PC-9 (cell line): ENCODE data around the gene DAPK1. TPM values are rescaled to one million over a fixed set of nuclear protein-coding genes. Genes with fewer than 3 reads are reported as not detected.

ENCODE experiments used
- BruUV-seq: library from RNA; stranded (reverse); fragments of 400-500 nt; replicated peaks from 2 replicates; lab custom pipeline; 2021; lab: Mats Ljungman, UMichigan
- CTCF ChIA-PET: fragments of 300-600 bp; sonication (Branson Sonifier 250); formaldehyde crosslinking; loops from one replicate; lab custom pipeline; 2022; ENCODE audit warnings: antibody characterized with exemption; lab: Charles Lee
- POLR2A ChIA-PET: fragments of 300-600 bp; sonication (Branson Sonifier 250); formaldehyde crosslinking; loops from one replicate; lab custom pipeline; 2022; ENCODE audit warnings: antibody characterized with exemption; ENCODE audit not compliant: unreplicated experiment; lab: Charles Lee
- DNase-seq, 2 experiments: peaks; one replicate each; pipeline versions ENCODE4 v3.0.0 to v3.0.0-alpha.2; 2015 to 2022; ENCODE audit warnings: mixed read lengths in 1 of 2
- H2AFZ ChIP-seq: fragments of 200-600 bp; sonication (generic); 2 replicates; pipeline ENCODE4 v1.8.1; 2017; ENCODE audit warnings: antibody characterized with exemption
- H3F3A ChIP-seq: fragments of 200-600 bp; sonication (generic); 2 replicates; pipeline ENCODE4 v1.8.1; 2017; ENCODE audit warnings: antibody characterized with exemption, mild to moderate bottlenecking, low read depth; ENCODE audit not compliant: insufficient read depth
- H3K27ac ChIP-seq: fragments of 200-600 bp; sonication (generic); 2 replicates; pipeline ENCODE4 v1.6.1; 2016; ENCODE audit warnings: mixed run types
- H3K27me3 ChIP-seq: fragments of 200-600 bp; sonication (generic); 2 replicates; pipeline ENCODE4 v1.6.1; 2016; ENCODE audit warnings: low read depth, mixed run types; ENCODE audit not compliant: insufficient read depth
- H3K36me3 ChIP-seq: fragments of 200-600 bp; sonication (generic); 2 replicates; pipeline ENCODE4 v1.6.1; 2016; ENCODE audit warnings: low read depth, mixed run types
- H3K4me1 ChIP-seq: fragments of 200-600 bp; sonication (generic); replicated peaks from 2 replicates; pipeline ENCODE4 v1.6.1; 2016; ENCODE audit warnings: mixed run types; ENCODE audit not compliant: insufficient read depth
- H3K4me2 ChIP-seq: fragments of 200-600 bp; sonication (generic); 2 replicates; pipeline ENCODE4 v1.6.1; 2017; ENCODE audit warnings: mixed run types
- H3K4me3 ChIP-seq: fragments of 200-600 bp; sonication (generic); 2 replicates; pipeline ENCODE4 v1.6.1; 2016; ENCODE audit warnings: mixed run types
- H3K79me2 ChIP-seq: fragments of 200-600 bp; sonication (generic); 2 replicates; pipeline ENCODE4 v1.6.1; 2017; ENCODE audit warnings: low read depth, mixed run types
- H3K9me2 ChIP-seq: fragments of 200-600 bp; sonication (generic); 2 replicates; pipeline ENCODE4 v1.8.1; 2017; ENCODE audit warnings: mild to moderate bottlenecking; ENCODE audit not compliant: insufficient read depth
- H3K9me3 ChIP-seq: fragments of 200-600 bp; sonication (generic); 2 replicates; pipeline ENCODE4 v1.8.1; 2016; ENCODE audit warnings: low read depth; ENCODE audit not compliant: insufficient read depth
- H4K20me1 ChIP-seq: fragments of 200-600 bp; sonication (generic); 2 replicates; pipeline ENCODE4 v1.8.1; 2017; ENCODE audit not compliant: insufficient read depth
- EZH2 ChIP-seq: fragments of 200-600 bp; sonication (generic); IDR thresholded peaks from 2 replicates; pipeline ENCODE4 v1.8.0; 2017; ENCODE audit warnings: antibody characterized with exemption, low read depth
- intact Hi-C: fragments of 100-400 bp; cut with micrococcal nuclease; formaldehyde crosslinking; loops from one replicate; pipeline ENCODE4 v1.10.0; 2022; ENCODE audit not compliant: unreplicated experiment
- total RNA-seq: library from RNA; stranded (reverse); gene quantifications from 2 replicates; pipeline ENCODE4 v1.2.3, GENCODE V29; 2021
- TF ChIP-seq, protein P1 (sequence below): fragments of 200-600 bp; sonication (generic); conservative IDR thresholded peaks from 2 replicates; pipeline ENCODE4 v1.6.1; 2017; ENCODE audit warnings: mixed run types, antibody characterized with exemption, mild to moderate bottlenecking, moderate library complexity

Gene DAPK1
- total RNA-seq, 1 experiment from 2014 or later = 100 TPM

DNA sequence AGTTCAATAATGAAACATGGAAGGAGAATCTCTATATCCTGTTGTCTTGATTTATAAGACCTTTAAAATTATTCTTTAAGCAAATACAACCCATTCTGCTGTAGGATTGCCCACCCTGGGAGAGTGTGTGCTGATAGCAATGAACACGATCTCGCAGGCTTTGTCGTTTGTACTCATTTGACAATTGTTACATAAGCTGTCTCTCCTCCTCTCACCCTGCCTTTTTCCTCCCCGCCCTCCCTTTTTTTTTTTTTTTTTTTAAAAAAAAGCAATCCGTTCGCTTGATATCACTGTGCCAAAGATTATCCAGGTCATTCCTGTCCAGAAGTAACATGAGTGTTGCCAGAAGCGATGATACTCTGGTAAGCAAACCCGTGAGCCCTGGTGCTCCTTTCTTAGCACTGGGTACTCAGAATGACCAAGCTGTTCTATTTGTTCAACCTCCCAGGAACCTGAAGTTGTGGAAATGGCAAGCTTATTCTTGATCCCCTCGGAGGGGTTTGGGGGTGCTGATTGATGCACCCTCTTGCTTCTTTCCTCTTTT is 145.5 kb downstream of the DAPK1 start:
- Histone ChIP-seq H3K4me1 (no peaks in the 10 kb centered on the region), H3F3A (no peaks in the 10 kb centered on the region), H3K4me3 (no peak overlapping the region), H2AFZ (no peak overlapping the region), H3K4me2 (no peak overlapping the region), H3K79me2 (no peaks in the 10 kb centered on the region), H3K27me3 (no peaks in the 10 kb centered on the region), H3K36me3 (peaks cover 48% of the 10 kb centered on the region), H4K20me1 (no peaks in the 10 kb centered on the region), H3K9me2 (no peaks in the 10 kb centered on the region), H3K27ac (no peak overlapping the region), H3K9me3 (no peaks in the 10 kb centered on the region)
- DNase-seq = no peak
- ChIA-PET CTCF (no interaction called here), POLR2A (no interaction called here)
- BruUV-seq = no TSS peak
- intact Hi-C loops = loop anchor here (5.0 kb wide), 2 partner anchors 96 to 141 kb away; no protein-coding TSS in a partner anchor
- no peak for TF ChIP-seq EZH2
- TF ChIP-seq, protein P1, sequence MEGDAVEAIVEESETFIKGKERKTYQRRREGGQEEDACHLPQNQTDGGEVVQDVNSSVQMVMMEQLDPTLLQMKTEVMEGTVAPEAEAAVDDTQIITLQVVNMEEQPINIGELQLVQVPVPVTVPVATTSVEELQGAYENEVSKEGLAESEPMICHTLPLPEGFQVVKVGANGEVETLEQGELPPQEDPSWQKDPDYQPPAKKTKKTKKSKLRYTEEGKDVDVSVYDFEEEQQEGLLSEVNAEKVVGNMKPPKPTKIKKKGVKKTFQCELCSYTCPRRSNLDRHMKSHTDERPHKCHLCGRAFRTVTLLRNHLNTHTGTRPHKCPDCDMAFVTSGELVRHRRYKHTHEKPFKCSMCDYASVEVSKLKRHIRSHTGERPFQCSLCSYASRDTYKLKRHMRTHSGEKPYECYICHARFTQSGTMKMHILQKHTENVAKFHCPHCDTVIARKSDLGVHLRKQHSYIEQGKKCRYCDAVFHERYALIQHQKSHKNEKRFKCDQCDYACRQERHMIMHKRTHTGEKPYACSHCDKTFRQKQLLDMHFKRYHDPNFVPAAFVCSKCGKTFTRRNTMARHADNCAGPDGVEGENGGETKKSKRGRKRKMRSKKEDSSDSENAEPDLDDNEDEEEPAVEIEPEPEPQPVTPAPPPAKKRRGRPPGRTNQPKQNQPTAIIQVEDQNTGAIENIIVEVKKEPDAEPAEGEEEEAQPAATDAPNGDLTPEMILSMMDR = no peak

DNA sequence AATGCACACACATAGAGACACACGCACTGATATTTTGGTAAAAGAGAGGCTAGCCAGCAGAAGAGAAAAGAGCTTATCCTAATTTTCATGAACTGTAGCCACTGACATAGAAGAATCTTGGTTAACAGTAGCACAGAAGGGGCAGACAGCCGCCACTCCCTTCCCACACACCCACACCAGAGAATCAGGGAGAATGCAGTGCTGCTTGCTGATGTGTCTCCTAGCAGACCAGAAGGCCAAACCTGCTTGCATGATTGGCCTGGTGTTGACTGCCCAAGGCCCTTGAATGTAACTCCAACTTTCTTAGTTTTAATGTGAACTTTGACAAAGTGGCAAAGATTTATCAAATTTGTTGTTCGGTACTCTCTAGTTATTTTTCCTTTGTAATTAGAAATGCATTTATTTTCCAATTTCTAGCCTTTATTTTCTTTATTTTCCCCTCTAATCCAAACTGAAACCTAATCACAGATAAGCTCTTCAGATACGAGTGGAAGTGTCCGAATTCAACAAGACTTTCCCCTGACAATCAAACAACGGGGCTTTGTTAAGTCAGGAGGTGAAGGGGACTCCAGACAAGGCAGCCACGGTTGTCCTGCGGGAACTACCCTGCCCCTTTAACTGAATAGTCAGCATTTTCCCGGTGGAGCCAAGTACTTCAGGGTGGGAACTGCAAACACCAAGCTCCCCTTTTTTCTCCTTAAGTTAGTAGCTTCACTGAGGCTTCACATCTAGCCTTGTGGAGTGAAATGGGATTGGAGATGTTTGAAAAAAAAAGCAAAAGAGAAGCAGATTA is 146.3 kb downstream of the DAPK1 start:
- no peak for TF ChIP-seq EZH2
- TF ChIP-seq, protein P1 = no peak
- Histone ChIP-seq H3K27ac (no peak overlapping the region), H3K9me3 (no peaks in the 10 kb centered on the region), H3K4me2 (no peak overlapping the region), H3K27me3 (no peaks in the 10 kb centered on the region), H3K36me3 (peaks cover 46% of the 10 kb centered on the region), H4K20me1 (no peaks in the 10 kb centered on the region), H3K4me1 (no peaks in the 10 kb centered on the region), H3K79me2 (no peaks in the 10 kb centered on the region), H2AFZ (no peak overlapping the region), H3K9me2 (no peaks in the 10 kb centered on the region), H3K4me3 (no peak overlapping the region), H3F3A (no peaks in the 10 kb centered on the region)
- intact Hi-C loops = loop anchor here (5.0 kb wide), 2 partner anchors 97 to 142 kb away; no protein-coding TSS in a partner anchor
- ChIA-PET CTCF (no interaction called here), POLR2A (interaction anchor here (0.6 kb wide), 1 partner anchor 77 kb away, joined by 3 read pairs; no protein-coding TSS in a partner anchor)
- no peak for DNase-seq
- BruUV-seq = no TSS peak

DNA sequence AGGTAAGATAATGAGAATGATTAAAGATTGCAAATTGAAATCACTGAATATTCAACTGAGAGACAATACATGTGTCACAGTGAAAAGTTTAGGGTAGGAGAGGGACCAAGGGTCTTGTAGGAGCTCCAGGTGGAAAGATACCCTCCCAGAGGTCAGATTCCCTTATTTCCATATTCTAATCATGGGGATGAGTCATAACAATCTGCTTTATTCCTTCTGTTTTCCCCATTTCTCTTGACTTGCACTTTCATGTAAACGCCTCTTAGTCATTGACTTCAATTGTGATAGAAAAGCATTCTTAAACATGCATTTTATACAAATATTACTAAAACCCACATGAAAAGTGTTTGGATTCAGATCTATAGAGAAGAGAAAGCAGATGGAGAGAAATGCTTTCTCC is 147.0 kb downstream of the DAPK1 start:
- TF ChIP-seq EZH2 = no peak
- TF ChIP-seq, protein P1 = no peak
- H3K4me1 ChIP-seq = no peaks in the 10 kb centered on the region
- intact Hi-C loops = loop anchor here (5.0 kb wide), 2 partner anchors 97 to 142 kb away; no protein-coding TSS in a partner anchor
- H3K9me2 ChIP-seq = no peaks in the 10 kb centered on the region
- CTCF ChIA-PET = no interaction called here
- H3K4me2 ChIP-seq = no peak overlapping the region
- no peak for DNase-seq
- no peak overlapping the region for H3K4me3 ChIP-seq
- BruUV-seq = no TSS peak
- no peaks in the 10 kb centered on the region for H3K9me3 ChIP-seq
- peaks cover 39% of the 10 kb centered on the region for H3K36me3 ChIP-seq
- H3K27me3 ChIP-seq = no peaks in the 10 kb centered on the region
- H3F3A ChIP-seq = no peaks in the 10 kb centered on the region
- no peak overlapping the region for H3K27ac ChIP-seq
- H3K79me2 ChIP-seq = no peaks in the 10 kb centered on the region
- no peak overlapping the region for H2AFZ ChIP-seq
- POLR2A ChIA-PET = no interaction called here
- no peaks in the 10 kb centered on the region for H4K20me1 ChIP-seq
